GM12878 (cell line): ENCODE measurements around the gene ARFIP1. TPM values are rescaled to one million over a fixed set of nuclear protein-coding genes. Genes with fewer than 3 reads are reported as not detected.

ENCODE experiments used
- ATAC-seq: fragments of 200-7000 bp; cut with Tn5 transposase; 3 replicates; pipeline ENCODE4 v1.9.1; 2020; ENCODE audit warnings: mild to moderate bottlenecking, moderate library complexity
- BruUV-seq: library from RNA; stranded (reverse); fragments of 400-500 nt; replicated peaks from 2 replicates; lab custom pipeline; 2021; lab: Mats Ljungman, UMichigan
- CTCF ChIA-PET: fragments of 300-600 bp; sonication (Branson Sonifier 250); formaldehyde crosslinking; extraction: SDS; loops from one replicate; lab custom pipeline; 2021; ENCODE audit warnings: inconsistent platforms; lab: Yijun Ruan, JAX
- POLR2A ChIA-PET: fragments of 350-600 bp; formaldehyde crosslinking; extraction: SDS; loops from one replicate; lab custom pipeline; 2021; ENCODE audit warnings: inconsistent platforms; lab: Charles Lee
- RAD21 ChIA-PET: fragments of 300-600 bp; sonication (Branson Sonifier 250); formaldehyde crosslinking; loops from one replicate; lab custom pipeline; 2023; ENCODE audit warnings: antibody characterized with exemption; ENCODE audit not compliant: unreplicated experiment; lab: Charles Lee
- SMC1A ChIA-PET: fragments of 300-600 bp; sonication (Branson Sonifier 250); formaldehyde crosslinking; loops from one replicate; lab custom pipeline; 2023; ENCODE audit not compliant: unreplicated experiment, uncharacterized antibody; lab: Charles Lee
- DNase-seq: peaks from one replicate; pipeline ENCODE4 v3.0.0-alpha.2; 2011; ENCODE audit warnings: low read depth, low spot score
- FAIRE-seq: peaks from 3 replicates; lab custom pipeline; 2011; peaks lifted over from hg19 to GRCh38; lab: Jason Lieb, UNC
- H2AFZ ChIP-seq: 2 replicates; pipeline ENCODE4 v1.6.0; 2011; ENCODE audit warnings: low read depth, low read length, control low read depth; ENCODE audit not compliant: control insufficient read depth
- H3K27ac ChIP-seq: 2 replicates; pipeline ENCODE4 v1.5.1; 2011; ENCODE audit warnings: control low read depth; ENCODE audit not compliant: control insufficient read depth, insufficient read depth
- H3K27me3 ChIP-seq, 2 experiments: replicated peaks in 1 of 2; 2 replicates each; pipeline versions ENCODE4 v1.6.0 to v1.6.1; 2011; ENCODE audit warnings: low read length in 1 of 2; ENCODE audit not compliant: control insufficient read depth in 2 of 2, insufficient read depth in 2 of 2
- H3K36me3 ChIP-seq, 2 experiments: 2 replicates each; pipeline ENCODE4 v1.5.1; 2011; ENCODE audit warnings: low read length in 1 of 2; ENCODE audit not compliant: control insufficient read depth in 2 of 2, insufficient read depth in 2 of 2
- H3K4me1 ChIP-seq: 2 replicates; pipeline ENCODE4 v1.6.1; 2011; ENCODE audit warnings: mild to moderate bottlenecking, low read length, moderate library complexity, mixed read lengths; ENCODE audit not compliant: control insufficient read depth, insufficient read depth
- H3K4me2 ChIP-seq: 2 replicates; pipeline ENCODE4 v1.6.0; 2011; ENCODE audit warnings: control low read depth; ENCODE audit not compliant: control insufficient read depth, insufficient read depth
- H3K4me3 ChIP-seq: fragments of 200-600 bp; sonication (generic); 2 replicates; pipeline ENCODE4 v1.5.1; 2016
- H3K79me2 ChIP-seq: 2 replicates; pipeline ENCODE4 v1.6.0; 2011; ENCODE audit warnings: low read length; ENCODE audit not compliant: control insufficient read depth, insufficient read depth
- H3K9ac ChIP-seq: 2 replicates; pipeline ENCODE4 v1.8.0; 2011; ENCODE audit warnings: low read length, control low read depth, mixed read lengths; ENCODE audit not compliant: control insufficient read depth, insufficient read depth
- H3K9me3 ChIP-seq: replicated peaks from 3 replicates; pipeline ENCODE4 v1.5.1; 2011; ENCODE audit warnings: mild to moderate bottlenecking, low read length; ENCODE audit not compliant: control insufficient read depth, insufficient read depth
- H4K20me1 ChIP-seq: 2 replicates; pipeline ENCODE4 v1.6.0; 2011; ENCODE audit not compliant: control insufficient read depth, insufficient read depth
- HDAC2 ChIP-seq: fragments of 200-600 bp; sonication (generic); IDR thresholded peaks from 2 replicates; pipeline ENCODE4 v1.6.1; 2017
- NFIC ChIP-seq: IDR thresholded peaks from 2 replicates; pipeline ENCODE4 v1.6.1; 2012; ENCODE audit warnings: low read depth, mild to moderate bottlenecking, inconsistent platforms, low read length, moderate library complexity
- NFYA ChIP-seq: IDR thresholded peaks from 2 replicates; pipeline ENCODE4 v1.6.1; 2011; ENCODE audit warnings: low read depth, mild to moderate bottlenecking, low read length, improper control_type of control experiment, borderline replicate concordance
- NR2C1 ChIP-seq: fragments of 450-650 bp; IDR thresholded peaks from 2 replicates; pipeline ENCODE4 v1.6.1; 2017; ENCODE audit warnings: antibody characterized with exemption, mild to moderate bottlenecking, moderate library complexity
- PAX5 ChIP-seq: IDR thresholded peaks from 2 replicates; pipeline ENCODE4 v1.6.1; 2011; ENCODE audit warnings: low read depth, low read length, borderline replicate concordance
- RBBP5 ChIP-seq: fragments of 200-600 bp; sonication (generic); conservative IDR thresholded peaks from 2 replicates; pipeline ENCODE4 v1.6.1; 2016
- SMC3 ChIP-seq: IDR thresholded peaks from 2 replicates; pipeline ENCODE4 v1.6.1; 2011; ENCODE audit warnings: low read length, improper control_type of control experiment, borderline replicate concordance
- ZNF622 ChIP-seq: fragments of 450-650 bp; IDR thresholded peaks from 2 replicates; pipeline ENCODE4 v1.6.1; 2017; ENCODE audit warnings: mild to moderate bottlenecking, inconsistent platforms
- WGBS: methylation state at CpG from one replicate; pipeline ENCODE4 v1.1.6; 2016; ENCODE audit warnings: low lambda C conversion rate; ENCODE audit not compliant: insufficient replicate concordance, insufficient coverage; ENCODE audit errors: missing lambda C conversion rate; 5-methylcytosine and 5-hydroxymethylcytosine counted together
- in situ Hi-C: fragments of 300-500 bp; cut with MboI; formaldehyde crosslinking; loops from 9 replicates; pipeline ENCODE4 v1.14.3; 2018; ENCODE audit warnings: mixed read lengths
- intact Hi-C: fragments of 100-400 bp; cut with micrococcal nuclease; formaldehyde crosslinking; loops from one replicate; pipeline ENCODE4 v1.14.2; 2022; ENCODE audit not compliant: unreplicated experiment
- polyA plus RNA-seq, 11 experiments: library from polyadenylated mRNA; depleted of rRNA in 4 of 11; unstranded in 6 of 11; stranded (reverse) in 5 of 11; fragments of >200 nt; fragmentation: Nextera tagmentation in 4 of 11; fragmentation: Illumina TruSeq in 1 of 11; extraction: Ambion mirVana in 4 of 11; extraction: Trizol in 1 of 11; gene quantifications; 1 replicate in 1 of 11; 2 replicates in 10 of 11; pipeline versions ENCODE4 v1.2.1 to v1.2.3, GENCODE V29; 2011 to 2016; ENCODE audit warnings: inconsistent platforms in 2 of 11, missing spikeins in 2 of 11, low read depth in 1 of 11
- total RNA-seq, 4 experiments: library from RNA; depleted of rRNA in 3 of 4; stranded (reverse); fragments of >200 nt in 3 of 4; fragmentation: Illumina TruSeq in 1 of 4; extraction: Trizol in 1 of 4; gene quantifications; 2 replicates each; pipeline versions ENCODE4 v1.2.1 to v1.2.3, GENCODE V29; 2013 to 2021
- TF ChIP-seq, protein P1 (sequence below): fragments of 450-650 bp; IDR thresholded peaks from 2 replicates; pipeline ENCODE4 v1.6.1; 2018; ENCODE audit warnings: borderline replicate concordance, mild to moderate bottlenecking; ENCODE audit not compliant: partially characterized antibody
- TF ChIP-seq, protein P2 (sequence below): fragments of 450-650 bp; IDR thresholded peaks from 2 replicates; pipeline ENCODE4 v1.6.1; 2016; ENCODE audit warnings: mild to moderate bottlenecking, moderate library complexity, borderline replicate concordance

Gene ARFIP1
- total and polyA plus RNA-seq, 10 of the 15 experiments (the other 5 are each of a cell fraction or from before 2014, with no cell fraction given), result 9.5 to 21.7 (median 15.4) TPM

DNA sequence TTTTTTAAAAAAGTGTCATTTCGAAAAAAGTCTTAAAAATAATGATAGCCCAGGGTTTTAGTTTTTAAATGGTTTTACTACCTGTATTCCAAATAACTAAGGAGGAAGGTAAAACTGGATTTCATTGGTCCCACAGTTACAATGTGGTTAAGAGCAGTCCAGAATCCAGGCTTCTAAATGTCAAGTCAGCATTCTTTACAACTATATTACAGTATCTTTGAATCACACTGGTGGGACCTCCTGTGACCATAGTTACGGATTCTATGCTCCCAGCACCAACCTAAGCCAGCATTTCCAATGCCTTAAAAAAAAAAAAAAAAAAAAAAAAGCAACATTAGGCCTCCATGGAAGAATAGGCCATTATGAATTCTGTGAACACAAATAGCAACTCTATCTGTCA, 6.4 kb upstream of the ARFIP1 start (continued):
- no peak for TF ChIP-seq NFIC
- TF ChIP-seq NFYA, result no peak

DNA sequence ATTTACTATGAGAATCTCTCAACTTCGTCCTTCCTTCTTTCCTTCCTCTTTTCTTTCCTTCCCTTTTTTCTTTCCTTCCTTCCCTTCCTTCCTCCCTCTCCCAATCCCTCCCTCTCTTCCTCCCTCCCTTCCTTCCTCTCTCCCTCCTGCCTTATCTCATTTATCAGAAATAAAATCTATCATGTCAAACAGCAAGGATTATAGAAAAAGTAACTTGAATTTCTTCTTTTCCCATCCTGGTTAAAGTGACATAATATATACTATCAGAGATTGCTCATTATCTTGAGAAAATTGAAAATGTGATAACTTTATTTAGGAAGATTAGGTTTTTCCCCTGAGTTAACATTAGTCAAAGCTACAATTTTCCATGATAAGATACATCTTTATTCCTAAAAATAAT, 5.8 kb upstream of the ARFIP1 start:
- in situ Hi-C loops, result no loop called here
- Histone ChIP-seq H3K27me3 (no peaks in the 10 kb centered on the region), H3K79me2 (peaks cover 1% of the 10 kb centered on the region; the same call in 1 of the 2 replicates), H3K27ac (no peak overlapping the region), H3K4me3 (no peak overlapping the region), H2AFZ (no peak overlapping the region), H3K4me2 (no peak overlapping the region), H3K4me1 (peaks cover 11% of the 10 kb centered on the region), H3K36me3 (no peaks in the 10 kb centered on the region), H3K9me3 (no peaks in the 10 kb centered on the region), H4K20me1 (no peaks in the 10 kb centered on the region), H3K9ac (no peak overlapping the region)
- ChIA-PET RAD21 (no interaction called here), CTCF (interaction anchor here (0.6 to 0.9 kb wide), 2 partner anchors 13 to 43 kb away, joined by 3 to 5 read pairs; no protein-coding TSS in a partner anchor), SMC1A (interaction anchor here (0.8 kb wide), 1 partner anchor 39 kb away, joined by 3 read pairs; no protein-coding TSS in a partner anchor), POLR2A (no interaction called here)
- TF ChIP-seq RBBP5, result no peak
- FAIRE-seq, result no peak
- no peak for DNase-seq
- no TSS peak for BruUV-seq
- no peak for ATAC-seq
- intact Hi-C loops, result no loop called here
- WGBS, result 0% methylated on average over 1 of the region's 1 CpG

DNA sequence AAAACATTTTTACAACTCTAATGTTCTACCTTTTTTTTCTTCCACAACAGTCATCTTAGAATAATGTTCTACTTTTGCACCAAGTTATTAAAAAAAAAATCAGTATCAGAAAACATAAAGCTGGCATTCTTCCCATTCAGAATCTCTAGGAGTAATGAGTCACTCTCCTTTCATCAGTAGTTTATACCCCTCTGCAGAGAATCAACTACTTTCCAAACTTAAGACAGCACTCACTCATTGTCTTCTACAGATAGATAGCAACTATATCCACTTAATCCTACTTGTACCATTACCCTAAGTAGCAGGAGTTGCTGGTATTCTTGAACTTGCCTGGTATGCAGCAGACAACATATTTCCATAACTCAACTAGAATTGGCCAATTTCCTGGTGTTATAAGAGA, 3.4 kb upstream of the ARFIP1 start:
- no peak overlapping the region for H3K9ac ChIP-seq
- peaks cover 20% of the 10 kb centered on the region for H3K79me2 ChIP-seq
- no peaks in the 10 kb centered on the region for H3K9me3 ChIP-seq
- ChIA-PET CTCF (interaction anchor here (1.0 kb wide), 1 partner anchor 309 kb away, joined by 5 read pairs; no protein-coding TSS in a partner anchor), POLR2A (no interaction called here), SMC1A (interaction anchor here (0.7 kb wide), 2 partner anchors 275 to 722 kb away, joined by 3 read pairs; no protein-coding TSS in a partner anchor), RAD21 (no interaction called here)
- intact Hi-C loops, result loop anchor here (5.0 kb wide), 1 partner anchor 134 kb away; no protein-coding TSS in a partner anchor
- H3K4me2 ChIP-seq, result no peak overlapping the region
- peaks cover 11% of the 10 kb centered on the region for H3K4me1 ChIP-seq
- no peak overlapping the region for H3K4me3 ChIP-seq
- in situ Hi-C loops, result loop anchor here (25.0 kb wide), 1 partner anchor 1664 kb away; no protein-coding TSS in a partner anchor
- ATAC-seq (no peak), FAIRE-seq (no peak), DNase-seq (no peak)
- H4K20me1 ChIP-seq, result no peaks in the 10 kb centered on the region
- H3K36me3 ChIP-seq, result no peaks in the 10 kb centered on the region
- H3K27ac ChIP-seq, result no peak overlapping the region
- H3K27me3 ChIP-seq, result no peaks in the 10 kb centered on the region
- no peak overlapping the region for H2AFZ ChIP-seq
- BruUV-seq, result no TSS peak
- no peak for TF ChIP-seq HDAC2
- TF ChIP-seq RBBP5, result no peak
- TF ChIP-seq PAX5, result no peak
- TF ChIP-seq, protein P1, sequence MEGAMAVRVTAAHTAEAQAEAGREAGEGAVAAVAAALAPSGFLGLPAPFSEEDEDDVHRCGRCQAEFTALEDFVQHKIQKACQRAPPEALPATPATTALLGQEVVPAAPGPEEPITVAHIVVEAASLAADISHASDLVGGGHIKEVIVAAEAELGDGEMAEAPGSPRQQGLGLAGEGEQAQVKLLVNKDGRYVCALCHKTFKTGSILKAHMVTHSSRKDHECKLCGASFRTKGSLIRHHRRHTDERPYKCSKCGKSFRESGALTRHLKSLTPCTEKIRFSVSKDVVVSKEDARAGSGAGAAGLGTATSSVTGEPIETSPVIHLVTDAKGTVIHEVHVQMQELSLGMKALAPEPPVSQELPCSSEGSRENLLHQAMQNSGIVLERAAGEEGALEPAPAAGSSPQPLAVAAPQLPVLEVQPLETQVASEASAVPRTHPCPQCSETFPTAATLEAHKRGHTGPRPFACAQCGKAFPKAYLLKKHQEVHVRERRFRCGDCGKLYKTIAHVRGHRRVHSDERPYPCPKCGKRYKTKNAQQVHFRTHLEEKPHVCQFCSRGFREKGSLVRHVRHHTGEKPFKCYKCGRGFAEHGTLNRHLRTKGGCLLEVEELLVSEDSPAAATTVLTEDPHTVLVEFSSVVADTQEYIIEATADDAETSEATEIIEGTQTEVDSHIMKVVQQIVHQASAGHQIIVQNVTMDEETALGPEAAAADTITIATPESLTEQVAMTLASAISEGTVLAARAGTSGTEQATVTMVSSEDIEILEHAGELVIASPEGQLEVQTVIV, result no peak
- TF ChIP-seq ZNF622, result no peak
- TF ChIP-seq, protein P2, sequence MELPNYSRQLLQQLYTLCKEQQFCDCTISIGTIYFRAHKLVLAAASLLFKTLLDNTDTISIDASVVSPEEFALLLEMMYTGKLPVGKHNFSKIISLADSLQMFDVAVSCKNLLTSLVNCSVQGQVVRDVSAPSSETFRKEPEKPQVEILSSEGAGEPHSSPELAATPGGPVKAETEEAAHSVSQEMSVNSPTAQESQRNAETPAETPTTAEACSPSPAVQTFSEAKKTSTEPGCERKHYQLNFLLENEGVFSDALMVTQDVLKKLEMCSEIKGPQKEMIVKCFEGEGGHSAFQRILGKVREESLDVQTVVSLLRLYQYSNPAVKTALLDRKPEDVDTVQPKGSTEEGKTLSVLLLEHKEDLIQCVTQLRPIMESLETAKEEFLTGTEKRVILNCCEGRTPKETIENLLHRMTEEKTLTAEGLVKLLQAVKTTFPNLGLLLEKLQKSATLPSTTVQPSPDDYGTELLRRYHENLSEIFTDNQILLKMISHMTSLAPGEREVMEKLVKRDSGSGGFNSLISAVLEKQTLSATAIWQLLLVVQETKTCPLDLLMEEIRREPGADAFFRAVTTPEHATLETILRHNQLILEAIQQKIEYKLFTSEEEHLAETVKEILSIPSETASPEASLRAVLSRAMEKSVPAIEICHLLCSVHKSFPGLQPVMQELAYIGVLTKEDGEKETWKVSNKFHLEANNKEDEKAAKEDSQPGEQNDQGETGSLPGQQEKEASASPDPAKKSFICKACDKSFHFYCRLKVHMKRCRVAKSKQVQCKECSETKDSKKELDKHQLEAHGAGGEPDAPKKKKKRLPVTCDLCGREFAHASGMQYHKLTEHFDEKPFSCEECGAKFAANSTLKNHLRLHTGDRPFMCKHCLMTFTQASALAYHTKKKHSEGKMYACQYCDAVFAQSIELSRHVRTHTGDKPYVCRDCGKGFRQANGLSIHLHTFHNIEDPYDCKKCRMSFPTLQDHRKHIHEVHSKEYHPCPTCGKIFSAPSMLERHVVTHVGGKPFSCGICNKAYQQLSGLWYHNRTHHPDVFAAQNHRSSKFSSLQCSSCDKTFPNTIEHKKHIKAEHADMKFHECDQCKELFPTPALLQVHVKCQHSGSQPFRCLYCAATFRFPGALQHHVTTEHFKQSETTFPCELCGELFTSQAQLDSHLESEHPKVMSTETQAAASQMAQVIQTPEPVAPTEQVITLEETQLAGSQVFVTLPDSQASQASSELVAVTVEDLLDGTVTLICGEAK, result no peak
- TF ChIP-seq SMC3, result no peak
- no peak for TF ChIP-seq NR2C1
